RPMI8226 (cell line): ENCODE measurements around the gene LRRC63.
"Not testable (repeated sequence)": the region's sequence is repeated elsewhere in the genome, so short reads cannot be mapped to it uniquely, and the experiment has no call there.

Experiments
- DNase-seq: peaks from one replicate; pipeline ENCODE4 v3.0.0-alpha.2; 2015

The LRRC63 gene

DNA sequence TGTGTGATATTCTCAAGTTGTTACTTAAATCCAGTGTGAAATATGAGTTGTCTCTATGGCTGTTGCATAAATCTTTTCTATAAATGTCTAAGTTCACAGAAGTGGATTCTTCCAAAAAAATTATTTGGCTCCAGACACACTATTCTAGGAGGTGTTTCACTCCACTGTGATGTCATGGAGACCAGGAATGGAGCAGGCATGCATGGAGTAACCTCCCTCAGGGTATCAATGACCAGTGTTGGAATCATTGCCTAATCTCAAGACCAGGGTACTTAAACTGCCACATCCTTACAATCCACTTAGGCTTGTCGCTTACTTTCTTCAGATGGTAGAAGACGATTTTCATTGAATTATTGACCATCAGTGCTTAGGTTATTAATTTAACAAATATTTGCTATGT, 55.4 kb downstream of the LRRC63 start:
- no peak for DNase-seq

DNA sequence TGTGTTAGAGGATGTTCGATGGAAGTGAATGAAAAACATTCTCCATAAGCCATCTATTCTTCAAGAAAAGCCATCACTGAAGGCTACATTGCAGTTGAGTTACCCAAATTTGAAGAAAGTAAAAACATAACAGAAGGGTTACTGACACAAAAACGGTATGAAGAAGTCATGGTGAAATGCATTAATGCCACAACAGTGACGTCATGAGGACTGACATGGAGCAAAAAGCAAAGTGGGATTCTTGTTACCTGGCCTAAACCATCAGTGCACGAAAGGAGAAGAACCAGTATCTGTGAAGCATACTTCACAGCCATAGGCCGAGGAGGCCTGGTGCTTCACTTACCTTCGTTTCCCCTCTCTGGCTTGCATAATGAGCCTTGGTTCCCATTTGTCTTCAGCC, 58.7 kb downstream of the LRRC63 start:
- no peak for DNase-seq

- no peak for DNase-seq
These were observed 62.5 kb downstream of the LRRC63 start for GRCh38 chr13:46274094-46274698.

DNA sequence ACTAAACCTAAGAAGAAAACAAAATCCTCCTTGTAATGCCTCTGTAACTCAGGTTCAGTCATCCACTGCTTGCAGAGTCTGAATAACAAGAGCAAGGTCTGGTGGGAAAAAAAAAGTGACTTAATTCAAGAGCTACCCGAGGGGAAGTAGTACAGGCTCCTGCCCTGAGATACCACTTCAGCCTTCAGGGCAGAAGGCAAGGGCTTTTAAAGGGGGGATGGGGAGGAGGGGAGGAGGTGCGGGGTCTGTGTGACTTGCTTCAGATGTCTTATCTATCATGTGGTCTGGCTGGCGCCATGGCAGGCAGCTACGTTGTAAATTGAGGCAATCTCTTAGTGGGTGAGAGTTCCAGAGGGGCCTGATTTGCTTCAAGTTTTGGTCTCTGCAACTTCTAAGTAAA, 66.7 kb downstream of the LRRC63 start:
- no peak for DNase-seq

DNA sequence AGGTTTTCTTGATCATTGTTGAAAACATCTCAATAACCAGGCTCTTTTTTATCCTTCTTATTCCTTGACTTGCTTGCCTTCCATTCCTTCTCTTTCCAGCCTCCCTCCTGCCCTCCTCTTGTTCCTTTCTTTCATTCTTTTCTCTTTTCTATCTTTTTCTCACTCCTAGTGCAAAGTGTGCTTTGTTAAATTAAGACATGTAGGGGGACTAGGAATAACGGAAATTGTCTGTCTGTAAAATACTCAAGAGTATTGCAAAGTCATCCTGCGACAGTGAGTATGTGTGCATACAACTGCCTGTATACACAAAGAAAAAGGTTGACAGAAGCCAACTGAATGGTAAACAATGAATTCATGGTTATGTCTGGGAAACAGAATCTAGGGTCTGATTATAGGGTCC, 70.1 kb downstream of the LRRC63 start:
- DNase-seq = no peak

GRCh38 chr13:46283912-46284824, 72.4 kb downstream of the LRRC63 start:
- DNase-seq = not testable (repeated sequence)

- DNase-seq = no peak
These were observed 75.2 kb downstream of the LRRC63 start for GRCh38 chr13:46286972-46287371.

GRCh38 chr13:46288570-46289259, 77.0 kb downstream of the LRRC63 start:
- DNase-seq = peak; percentile 54

GRCh38 chr13:46289260-46289955, 77.7 kb downstream of the LRRC63 start:
- no peak for DNase-seq

- no peak for DNase-seq
These were observed 78.7 kb downstream of the LRRC63 start for GRCh38 chr13:46290434-46290833.

DNA sequence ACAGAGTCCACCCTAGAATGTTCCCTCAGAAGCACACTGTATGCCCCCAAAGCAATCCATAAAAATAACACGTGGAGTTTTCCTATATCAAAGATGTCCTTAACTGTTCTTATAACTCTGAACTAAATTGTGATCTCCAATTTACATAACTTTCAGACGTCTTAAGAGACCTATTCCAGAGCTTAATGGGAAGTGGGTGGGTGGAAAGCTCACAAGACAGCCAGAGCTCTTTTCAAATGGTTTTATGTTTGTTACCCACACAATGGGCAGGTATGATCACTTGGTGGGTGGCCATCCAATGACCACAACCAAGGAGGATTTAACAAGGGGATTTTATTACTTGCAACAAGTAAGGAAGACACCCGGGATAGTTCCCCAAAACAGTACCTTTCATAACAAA, 81.7 kb downstream of the LRRC63 start:
- no peak for DNase-seq

GRCh38 chr13:46295491-46296114, 83.9 kb downstream of the LRRC63 start:
- peak; percentile 50 for DNase-seq

DNA sequence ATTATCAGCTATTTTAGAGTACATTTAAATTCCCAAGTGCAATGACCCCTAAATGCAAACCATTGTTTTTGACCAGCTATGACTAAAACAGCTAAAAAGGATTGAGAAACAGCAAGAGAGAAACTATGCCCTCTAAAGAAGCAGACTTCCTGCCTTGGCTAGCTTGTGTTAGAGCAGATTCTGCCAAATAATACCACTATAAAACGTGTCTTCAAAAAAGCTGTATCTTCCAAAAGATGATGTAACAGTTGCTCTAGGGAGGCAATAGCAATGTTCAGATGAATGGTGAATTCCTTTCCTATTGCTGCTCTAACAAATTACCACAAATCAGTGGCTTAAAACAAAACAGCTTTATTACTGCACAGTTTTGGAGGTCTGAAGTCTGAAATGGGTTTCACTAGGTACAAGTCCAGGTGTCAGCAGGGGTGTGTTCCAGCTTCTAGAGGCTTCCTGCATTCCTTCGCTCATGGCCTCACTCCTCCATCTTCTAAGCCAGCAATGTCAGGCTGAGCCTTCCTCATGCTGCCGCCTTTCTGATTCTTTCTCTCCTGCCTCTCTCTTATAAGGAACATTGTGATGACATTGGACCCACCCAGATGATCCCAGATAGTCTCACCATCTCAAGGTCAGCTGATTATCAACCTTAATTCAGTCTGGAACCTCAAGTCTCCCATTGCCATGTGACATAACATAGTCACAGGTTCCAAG, 84.5 kb downstream of the LRRC63 start:
- no peak for DNase-seq

- DNase-seq = no peak
These were observed 85.2 kb downstream of the LRRC63 start for GRCh38 chr13:46296921-46297320.

DNA sequence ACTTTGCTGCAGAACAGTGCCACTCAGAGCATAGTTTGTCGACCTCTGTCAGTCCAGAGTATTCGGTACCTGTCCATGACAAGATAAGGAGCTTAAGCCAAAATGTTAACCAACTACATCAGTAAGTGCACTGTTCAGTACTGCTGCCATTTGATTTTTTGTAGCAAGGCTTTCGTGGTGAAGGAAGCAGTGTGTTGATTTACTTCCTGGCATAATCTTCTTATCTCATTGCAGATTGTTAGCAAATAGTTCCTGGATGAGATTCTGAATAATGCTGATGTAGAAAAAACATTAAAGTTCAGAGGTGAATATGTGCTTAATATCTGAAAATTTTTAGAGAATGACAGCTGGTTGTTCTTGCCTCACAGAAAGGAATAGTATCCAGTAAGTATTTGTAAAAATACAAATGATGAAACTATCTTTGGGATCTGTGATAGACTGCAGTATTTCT, 85.7 kb downstream of the LRRC63 start:
- DNase-seq = no peak

DNA sequence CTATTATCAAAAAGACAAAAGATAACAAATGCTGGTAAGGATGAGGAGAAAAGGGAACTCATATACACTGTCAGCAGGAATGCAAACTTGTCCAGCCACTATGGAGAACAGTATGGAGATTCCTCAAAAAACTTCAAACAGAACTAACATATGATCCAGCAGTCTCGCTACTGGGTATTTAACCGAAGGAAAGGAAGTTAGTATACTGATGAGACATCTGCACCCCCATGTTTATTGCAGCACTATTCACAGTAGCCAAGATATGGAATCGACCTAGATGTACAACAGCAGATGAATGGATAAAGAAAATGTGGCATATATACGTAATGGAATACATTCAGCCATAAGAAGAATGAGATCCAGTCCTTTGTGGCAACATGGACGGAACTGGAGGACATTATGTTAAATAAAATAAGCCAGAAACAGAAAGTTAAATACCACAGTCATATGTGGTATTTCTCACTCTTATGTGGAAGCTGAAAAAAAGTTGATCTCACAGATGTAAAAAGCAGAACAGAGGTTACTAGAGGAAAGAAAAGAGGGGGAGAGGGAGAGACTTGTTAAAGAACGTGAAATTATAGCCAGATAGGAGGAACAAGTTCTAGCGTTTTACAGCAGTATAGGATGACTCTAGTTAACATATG, 92.1 kb downstream of the LRRC63 start:
- DNase-seq = no peak

DNA sequence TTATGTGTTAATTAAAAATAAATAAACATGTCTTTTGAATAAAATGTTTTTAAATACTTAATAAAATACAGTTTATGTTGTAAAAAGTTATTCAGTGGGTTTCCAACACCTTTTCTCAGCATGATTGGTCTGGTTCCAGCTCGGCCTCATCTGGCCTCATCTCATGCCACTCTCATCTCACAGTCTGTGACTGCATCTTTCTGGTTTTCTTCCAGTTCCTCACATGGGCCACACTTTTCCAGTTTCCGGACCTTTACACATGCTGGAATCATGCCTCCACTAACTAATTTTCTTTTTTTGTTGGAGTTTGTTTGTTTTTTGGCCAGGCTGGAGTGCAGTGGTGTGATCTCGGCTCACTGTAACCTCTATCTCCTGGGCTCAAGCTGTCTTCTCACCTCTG, 92.8 kb downstream of the LRRC63 start:
- no peak for DNase-seq

DNA sequence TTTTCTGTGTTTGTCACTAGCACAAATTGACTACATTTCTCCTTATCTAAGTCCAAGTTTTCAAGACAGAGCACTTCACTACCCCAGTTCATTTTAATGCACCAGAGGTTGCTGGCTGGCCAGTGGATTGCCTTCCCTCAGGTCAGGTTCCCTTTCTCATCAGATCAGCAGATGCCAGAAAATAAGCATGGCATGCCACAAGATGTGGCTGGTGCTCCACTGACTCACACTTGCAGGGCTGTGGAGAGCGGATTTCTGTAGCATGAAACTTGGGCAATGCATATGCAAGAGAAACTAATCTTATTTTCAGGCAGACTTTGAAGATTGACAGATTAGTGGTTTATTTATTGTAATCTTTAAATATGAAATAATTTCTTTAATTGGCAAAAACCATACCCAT, 95.8 kb downstream of the LRRC63 start:
- DNase-seq = no peak

GRCh38 chr13:46310066-46310465, 98.3 kb downstream of the LRRC63 start:
- no peak for DNase-seq

DNA sequence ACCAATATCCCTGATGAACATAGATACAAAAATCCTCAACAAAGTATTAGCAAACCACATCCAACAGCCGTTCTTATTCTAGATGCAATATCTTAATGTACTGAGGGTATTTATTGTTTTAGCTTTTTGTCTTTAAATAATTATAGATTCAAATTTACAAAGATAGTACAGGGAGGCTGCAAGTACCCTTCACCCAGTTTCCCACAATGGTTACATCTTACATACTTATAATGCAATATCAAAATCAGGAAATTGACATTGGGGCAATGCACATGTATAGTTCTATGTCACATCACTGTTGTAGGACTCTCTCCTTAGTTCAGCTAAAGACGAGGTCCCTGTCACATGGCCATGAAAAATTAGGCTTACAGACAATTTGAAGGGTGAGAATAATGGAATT, 99.5 kb downstream of the LRRC63 start:
- no peak for DNase-seq

DNA sequence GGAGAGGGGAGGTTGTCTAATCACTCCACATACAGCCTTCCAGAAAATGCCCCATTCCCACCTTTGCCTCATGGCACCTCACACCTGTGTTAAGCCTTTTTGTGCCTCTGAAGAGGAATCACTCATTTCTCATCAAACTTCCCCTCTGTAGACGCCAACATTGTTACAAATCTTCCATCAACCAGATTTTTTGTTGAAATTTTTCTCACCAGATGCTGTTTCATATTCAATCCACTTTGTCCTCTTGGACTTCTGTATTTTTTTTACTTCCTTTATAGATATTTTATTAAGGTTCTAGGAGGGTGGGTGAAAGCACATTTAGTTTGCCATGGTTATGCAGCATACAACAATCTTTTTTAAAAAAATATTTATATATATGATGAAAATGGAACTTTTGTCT, 101.3 kb downstream of the LRRC63 start:
- no peak for DNase-seq
